Left renal pelvis (tissue), 4 donors: ENCODE measurements around the gene DCANP1. TPM values are rescaled to one million over a fixed set of nuclear protein-coding genes. Genes with fewer than 3 reads are reported as not detected.

Source experiments
- DNase-seq, 4 donors: peaks; one replicate each; pipeline ENCODE4 v3.0.0-alpha.2; 2013; ENCODE audit warnings: low read depth in 4 of 4, low spot score in 3 of 4
- polyA plus RNA-seq, 4 donors: library from polyadenylated mRNA; unstranded; fragments of 120-200 nt; gene quantifications; one replicate each; pipeline ENCODE4 v1.2.1, GENCODE V29; 2013; ENCODE audit not compliant: insufficient read length in 4 of 4

The DCANP1 gene
- polyA plus RNA-seq, 4 donors: 0.11 TPM; not detected in 3

GRCh38 chr5:135428586-135428985 is 18.6 kb downstream of the DCANP1 start:
- DNase-seq: no peak

- no peak for DNase-seq
Observed at GRCh38 chr5:135426102-135427082, 20.8 kb downstream of the DCANP1 start.

DNA sequence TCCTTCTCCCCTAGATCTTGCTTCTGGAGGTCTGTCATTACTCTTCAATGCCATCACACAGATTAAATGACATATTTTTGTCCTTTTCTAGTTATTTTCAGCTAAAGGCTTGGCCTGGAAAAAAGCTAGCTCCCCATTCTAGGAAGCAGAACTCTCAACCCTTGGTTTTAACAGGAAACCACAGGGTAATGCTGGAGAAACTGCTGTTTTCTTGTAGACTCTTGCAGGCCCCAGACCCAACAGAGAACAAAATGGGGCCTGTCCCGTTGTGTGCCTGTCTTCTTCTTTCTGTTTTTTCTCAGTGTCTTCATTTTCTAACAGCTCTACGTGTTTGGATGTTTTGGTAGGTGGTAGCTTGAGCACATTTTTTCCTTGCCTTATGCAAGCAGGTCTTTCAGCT is 21.5 kb downstream of the DCANP1 start:
- DNase-seq: no peak

- DNase-seq: no peak
Observed at GRCh38 chr5:135423846-135424168, 23.3 kb downstream of the DCANP1 start.

DNA sequence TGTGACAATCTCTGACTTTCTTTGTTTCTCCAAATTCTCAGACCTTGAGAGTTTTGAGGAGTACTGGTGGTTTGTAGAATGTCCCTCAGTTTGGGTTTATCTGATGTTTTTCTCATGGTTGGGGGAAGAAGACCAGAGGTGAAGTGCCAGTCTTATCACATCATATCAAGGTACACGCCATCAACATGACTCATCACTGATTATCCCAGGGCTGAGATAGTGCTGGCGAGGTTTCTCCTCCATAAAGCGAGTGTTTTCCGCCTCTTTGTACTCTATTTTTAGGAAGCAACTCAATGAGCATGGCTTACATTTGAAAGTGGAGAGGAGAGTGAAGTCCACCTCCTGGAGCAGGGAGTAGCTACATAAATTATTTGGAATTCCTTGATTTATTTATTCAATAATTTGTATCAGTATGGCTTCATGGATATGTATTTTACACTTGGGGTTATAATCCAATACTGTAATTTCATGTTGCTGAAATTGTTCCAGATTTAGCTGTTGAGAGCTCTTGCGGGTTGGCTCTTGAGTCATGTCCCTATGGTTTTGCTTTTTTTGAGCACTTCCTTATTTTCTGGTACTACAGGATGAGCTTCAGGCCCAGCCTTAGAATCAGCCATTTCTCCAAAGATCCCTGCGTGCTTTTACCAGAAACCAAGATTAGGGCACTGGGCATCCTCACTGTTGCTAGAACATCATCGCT is 23.9 kb downstream of the DCANP1 start:
- no peak for DNase-seq

- no peak for DNase-seq
Observed at GRCh38 chr5:135422419-135422818, 24.7 kb downstream of the DCANP1 start.

DNA sequence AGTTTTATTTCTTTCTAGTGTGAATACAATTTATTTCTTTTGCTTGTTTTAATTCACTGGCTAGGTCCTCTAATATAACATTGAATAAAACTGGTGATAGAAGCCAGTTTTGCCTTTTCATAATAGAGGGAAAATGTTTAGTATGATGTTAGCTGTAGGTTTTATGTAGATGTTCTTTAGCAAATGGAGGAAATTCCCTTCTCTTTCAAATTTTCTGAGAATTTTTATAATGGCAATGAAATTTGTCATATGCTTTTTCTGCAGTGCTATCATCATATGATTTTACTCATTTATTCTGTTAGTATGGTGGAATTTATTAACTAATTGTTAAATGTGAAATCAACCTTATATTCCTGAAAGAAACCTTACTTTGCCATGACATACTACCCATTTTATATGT is 30.1 kb downstream of the DCANP1 start:
- DNase-seq: no peak

DNA sequence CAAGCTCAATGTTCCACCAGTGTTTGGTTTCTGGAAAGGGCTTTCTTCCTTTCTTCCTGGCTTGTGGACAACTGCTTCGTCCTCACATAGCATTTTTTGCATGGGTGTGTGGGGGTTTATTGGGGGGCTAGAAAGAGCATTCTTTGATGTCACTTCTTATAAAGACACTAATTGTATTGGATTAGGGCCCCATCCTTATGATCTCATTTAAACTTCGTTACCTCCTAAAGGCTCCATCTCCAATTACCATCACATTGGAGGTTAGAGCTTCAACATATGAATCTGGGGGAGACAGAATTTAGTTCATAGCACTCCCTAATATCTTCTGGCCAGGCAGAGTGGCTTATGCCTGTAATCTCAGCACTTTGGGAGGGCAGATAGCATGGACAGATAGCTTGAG is 42.1 kb downstream of the DCANP1 start:
- no peak for DNase-seq

- DNase-seq: no peak
Observed at GRCh38 chr5:135402031-135402430, 45.1 kb downstream of the DCANP1 start.

DNA sequence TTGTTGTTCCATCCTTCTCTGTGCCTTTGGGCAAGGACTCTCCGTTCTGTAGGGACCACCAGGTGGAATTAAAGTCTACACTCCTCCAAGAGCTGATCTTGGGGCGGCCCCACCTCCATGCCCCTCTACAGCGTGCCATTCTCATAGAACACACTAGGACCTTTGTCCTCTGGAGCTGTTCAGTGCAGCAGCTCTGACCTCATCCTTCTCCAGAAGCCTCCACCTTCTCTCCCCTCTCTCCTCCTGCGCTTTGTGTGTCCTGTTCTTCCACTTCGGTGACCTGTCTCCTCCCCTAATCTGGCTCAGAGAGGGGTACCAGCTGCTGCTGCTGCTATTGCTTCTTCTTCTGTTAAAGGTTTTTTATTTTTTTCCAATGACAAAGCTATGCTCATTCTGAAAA is 46.3 kb downstream of the DCANP1 start:
- DNase-seq: no peak

- DNase-seq: no peak
Observed at GRCh38 chr5:135399794-135400542, 47.2 kb downstream of the DCANP1 start.

- DNase-seq: peak; percentile 60 to 79 (median 74)
Observed at GRCh38 chr5:135398855-135399793, 48.0 kb downstream of the DCANP1 start, which contains the start of gene MACROH2A1. Gene MACROH2A1 (minus strand): TSS chr5:135399231. CDS start chr5:135389093, 10,138 bp downstream.

DNA sequence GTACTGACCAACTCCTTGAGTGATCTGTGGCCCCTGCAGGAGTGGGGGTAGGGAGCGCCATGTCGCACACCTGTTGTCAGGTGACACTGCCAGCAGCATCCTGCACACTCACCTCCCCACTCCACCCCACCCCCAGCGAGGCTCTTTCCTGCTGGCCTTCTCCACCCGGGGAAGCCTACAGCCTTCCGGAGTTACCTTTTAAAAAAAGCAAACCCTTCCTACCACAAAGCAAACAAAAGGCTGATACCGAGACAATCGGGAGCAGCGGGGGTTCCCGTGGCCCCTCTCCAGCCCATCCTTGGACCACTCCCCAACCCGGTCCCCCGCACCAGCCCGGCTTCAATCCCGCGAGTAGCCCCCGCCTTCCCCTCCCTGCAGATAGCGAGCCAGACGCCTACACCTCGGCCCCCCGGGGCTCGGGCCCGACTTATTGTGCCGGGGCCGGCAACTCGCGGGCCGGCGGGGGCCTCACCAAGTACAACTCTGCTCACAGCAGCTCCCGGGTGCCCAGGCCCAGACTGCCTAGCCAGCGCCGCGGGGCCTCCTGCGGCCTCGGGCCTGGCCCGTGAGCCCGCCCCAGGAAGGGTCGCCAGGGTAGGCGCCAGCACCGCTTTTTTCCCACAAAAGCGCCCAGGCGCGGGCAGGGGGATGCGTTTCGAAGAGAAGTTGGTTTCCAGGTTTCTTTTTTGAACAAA is 48.8 kb downstream of the DCANP1 start:
- DNase-seq: no peak

- DNase-seq: no peak
Observed at GRCh38 chr5:135397084-135397483, 50.1 kb downstream of the DCANP1 start.

- DNase-seq: no peak
Observed at GRCh38 chr5:135396459-135397055, 50.6 kb downstream of the DCANP1 start.

- DNase-seq: no peak
Observed at GRCh38 chr5:135395866-135396265, 51.3 kb downstream of the DCANP1 start.

GRCh38 chr5:135395451-135395850 is 51.7 kb downstream of the DCANP1 start:
- no peak for DNase-seq
